DOHH2 (cell line): ENCODE results near the gene E2F4.

Source experiments
- H3F3A ChIP-seq: fragments of 200-600 bp; sonication (generic), shearing (Covaris generic); 2 replicates; pipeline ENCODE4 v1.6.0; 2016; ENCODE audit warnings: antibody characterized with exemption, mild to moderate bottlenecking; ENCODE audit not compliant: control insufficient read depth, insufficient read depth
- H3K27ac ChIP-seq: fragments of 200-600 bp; sonication (generic); 2 replicates; pipeline ENCODE4 v1.5.1; 2014; ENCODE audit warnings: low read depth, mild to moderate bottlenecking, low read length, moderate library complexity
- H3K27me3 ChIP-seq: fragments of 200-600 bp; sonication (generic); 2 replicates; pipeline ENCODE4 v1.6.1; 2014; ENCODE audit warnings: mild to moderate bottlenecking, low read length, mixed read lengths; ENCODE audit not compliant: control insufficient read depth
- H3K36me3 ChIP-seq: fragments of 200-600 bp; sonication (generic); 2 replicates; pipeline ENCODE4 v1.6.1; 2014; ENCODE audit warnings: mild to moderate bottlenecking, low read length, moderate library complexity, mixed read lengths; ENCODE audit not compliant: control insufficient read depth
- H3K4me1 ChIP-seq: fragments of 200-600 bp; sonication (generic); 2 replicates; pipeline ENCODE4 v1.6.1; 2014; ENCODE audit warnings: mild to moderate bottlenecking, low read length, mixed read lengths; ENCODE audit not compliant: control insufficient read depth
- H3K4me2 ChIP-seq: fragments of 200-600 bp; sonication (generic); 2 replicates; pipeline ENCODE4 v1.6.0; 2014; ENCODE audit warnings: mild to moderate bottlenecking, low read length, moderate library complexity
- H3K4me3 ChIP-seq: fragments of 200-600 bp; sonication (generic); 2 replicates; pipeline ENCODE4 v1.5.1; 2014; ENCODE audit warnings: mild to moderate bottlenecking, low read length, mixed read lengths
- H3K79me2 ChIP-seq: fragments of 200-600 bp; sonication (generic); 2 replicates; pipeline ENCODE4 v1.6.1; 2014; ENCODE audit warnings: mild to moderate bottlenecking, low read length, mixed read lengths; ENCODE audit not compliant: control insufficient read depth
- H3K9me2 ChIP-seq: fragments of 200-600 bp; sonication (generic); replicated peaks from 2 replicates; pipeline ENCODE4 v1.6.1; 2014; ENCODE audit warnings: mild to moderate bottlenecking, low read length, mixed read lengths; ENCODE audit not compliant: control insufficient read depth
- H3K9me3 ChIP-seq: fragments of 200-600 bp; sonication (generic); 2 replicates; pipeline ENCODE4 v1.6.1; 2014; ENCODE audit warnings: antibody characterized with exemption, low read length, mixed read lengths; ENCODE audit not compliant: control insufficient read depth, insufficient read depth
- H4K20me1 ChIP-seq: fragments of 200-600 bp; sonication (generic); 2 replicates; pipeline ENCODE4 v1.6.0; 2014; ENCODE audit warnings: low read depth, mild to moderate bottlenecking, antibody characterized with exemption, low read length, moderate library complexity; ENCODE audit not compliant: control insufficient read depth, insufficient read depth
- CTCF ChIP-seq: fragments of 200-600 bp; sonication (generic); IDR thresholded peaks from one replicate; pipeline ENCODE4 v1.5.1; 2014; ENCODE audit warnings: antibody characterized with exemption, mild to moderate bottlenecking, low read depth, low read length; ENCODE audit not compliant: poor library complexity, severe bottlenecking
- EZH2phosphoT487 ChIP-seq: fragments of 200-600 bp; sonication (generic); IDR thresholded peaks from 2 replicates; pipeline ENCODE4 v1.6.1; 2017; ENCODE audit warnings: borderline replicate concordance, mild to moderate bottlenecking, antibody characterized with exemption, low read length, moderate library complexity, mixed read lengths

The E2F4 gene

GRCh38 chr16:67212766-67213165 lies 20.8 kb downstream of the E2F4 start:
- no peak overlapping the region for H3K4me2 ChIP-seq
- no peak overlapping the region for H3K27ac ChIP-seq
- H3F3A ChIP-seq: no peaks in the 10 kb centered on the region
- H3K4me3 ChIP-seq: no peak overlapping the region
- H3K27me3 ChIP-seq: peaks cover 3% of the 10 kb centered on the region; the same call in 1 of the 2 replicates
- TF ChIP-seq CTCF (no peak), EZH2phosphoT487 (no peak)
- no peaks in the 10 kb centered on the region for H3K79me2 ChIP-seq
- no peaks in the 10 kb centered on the region for H3K4me1 ChIP-seq
- no peaks in the 10 kb centered on the region for H3K9me3 ChIP-seq
- no peaks in the 10 kb centered on the region for H3K36me3 ChIP-seq
- no peaks in the 10 kb centered on the region for H3K9me2 ChIP-seq
- no peaks in the 10 kb centered on the region for H4K20me1 ChIP-seq

- no peak overlapping the region for H3K27ac ChIP-seq
- H3F3A ChIP-seq: no peaks in the 10 kb centered on the region
These were observed 21.5 kb downstream of the E2F4 start for GRCh38 chr16:67213197-67214019.

GRCh38 chr16:67215706-67216105 lies 23.8 kb downstream of the E2F4 start:
- Histone ChIP-seq H3K4me2 (no peak overlapping the region), H3F3A (no peaks in the 10 kb centered on the region), H3K4me1 (no peaks in the 10 kb centered on the region), H3K27ac (no peak overlapping the region), H3K79me2 (no peaks in the 10 kb centered on the region), H3K9me2 (no peaks in the 10 kb centered on the region), H4K20me1 (no peaks in the 10 kb centered on the region), H3K9me3 (no peaks in the 10 kb centered on the region), H3K36me3 (no peaks in the 10 kb centered on the region), H3K27me3 (peaks cover 3% of the 10 kb centered on the region; the same call in 1 of the 2 replicates), H3K4me3 (no peak overlapping the region)
- TF ChIP-seq EZH2phosphoT487: no peak
- TF ChIP-seq CTCF: no peak

More at GRCh38 chr16:67213197-67214019, 21.5 kb downstream of the E2F4 start:
- Histone ChIP-seq H3K27me3 (peaks cover 3% of the 10 kb centered on the region; the same call in 1 of the 2 replicates), H3K4me3 (no peak overlapping the region), H3K36me3 (no peaks in the 10 kb centered on the region), H3K4me2 (no peak overlapping the region), H4K20me1 (no peaks in the 10 kb centered on the region), H3K9me2 (no peaks in the 10 kb centered on the region), H3K4me1 (no peaks in the 10 kb centered on the region), H3K79me2 (no peaks in the 10 kb centered on the region), H3K9me3 (no peaks in the 10 kb centered on the region)
- TF ChIP-seq CTCF: no peak
- TF ChIP-seq EZH2phosphoT487: no peak
